ENCODE data around the gene SIAH3.

- TF ChIP-seq, protein P1, sequence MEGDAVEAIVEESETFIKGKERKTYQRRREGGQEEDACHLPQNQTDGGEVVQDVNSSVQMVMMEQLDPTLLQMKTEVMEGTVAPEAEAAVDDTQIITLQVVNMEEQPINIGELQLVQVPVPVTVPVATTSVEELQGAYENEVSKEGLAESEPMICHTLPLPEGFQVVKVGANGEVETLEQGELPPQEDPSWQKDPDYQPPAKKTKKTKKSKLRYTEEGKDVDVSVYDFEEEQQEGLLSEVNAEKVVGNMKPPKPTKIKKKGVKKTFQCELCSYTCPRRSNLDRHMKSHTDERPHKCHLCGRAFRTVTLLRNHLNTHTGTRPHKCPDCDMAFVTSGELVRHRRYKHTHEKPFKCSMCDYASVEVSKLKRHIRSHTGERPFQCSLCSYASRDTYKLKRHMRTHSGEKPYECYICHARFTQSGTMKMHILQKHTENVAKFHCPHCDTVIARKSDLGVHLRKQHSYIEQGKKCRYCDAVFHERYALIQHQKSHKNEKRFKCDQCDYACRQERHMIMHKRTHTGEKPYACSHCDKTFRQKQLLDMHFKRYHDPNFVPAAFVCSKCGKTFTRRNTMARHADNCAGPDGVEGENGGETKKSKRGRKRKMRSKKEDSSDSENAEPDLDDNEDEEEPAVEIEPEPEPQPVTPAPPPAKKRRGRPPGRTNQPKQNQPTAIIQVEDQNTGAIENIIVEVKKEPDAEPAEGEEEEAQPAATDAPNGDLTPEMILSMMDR (IDR thresholded peaks at IDR 0.05; ENCODE audit: low read length), result no peak
- TF ChIP-seq EZH2 (optimal IDR thresholded peaks at IDR 0.05; ENCODE audit: low read depth, low read length), result no peak
Observed at GRCh38 chr13:45882626-45883025, 31.1 kb upstream of the SIAH3 start.
